NCI-H1436 (cell line): Measurements from ENCODE around the gene SGCD.
"Not testable (repeated sequence)": the region's sequence is repeated elsewhere in the genome, so short reads cannot be mapped to it uniquely, and the experiment has no call there.

ENCODE experiments used
- DNase-seq: peaks from one replicate; lab custom pipeline; 2025; lab: John Stamatoyannopoulos, UW

SGCD gene

GRCh38 chr5:156570615-156571014 is 243.7 kb downstream of the SGCD start:
- no peak for DNase-seq

- DNase-seq = no peak
These were observed 254.8 kb downstream of the SGCD start for GRCh38 chr5:156581725-156582124.

- DNase-seq = no peak
These were observed 255.2 kb downstream of the SGCD start for GRCh38 chr5:156582193-156582598.

GRCh38 chr5:156584871-156585270 is 257.9 kb downstream of the SGCD start:
- DNase-seq = no peak

- DNase-seq = no peak
These were observed 259.0 kb downstream of the SGCD start for GRCh38 chr5:156585999-156586398.

- DNase-seq = no peak
These were observed 260.0 kb downstream of the SGCD start for GRCh38 chr5:156587012-156587411.

- DNase-seq = no peak
These were observed 261.3 kb downstream of the SGCD start for GRCh38 chr5:156588306-156588705.

GRCh38 chr5:156589104-156589945 is 262.4 kb downstream of the SGCD start:
- no peak for DNase-seq

GRCh38 chr5:156589946-156590216 is 262.9 kb downstream of the SGCD start:
- DNase-seq = no peak

- no peak for DNase-seq
These were observed 264.0 kb downstream of the SGCD start for GRCh38 chr5:156590978-156591377.

- DNase-seq = no peak
These were observed 264.7 kb downstream of the SGCD start for GRCh38 chr5:156591631-156592030.

GRCh38 chr5:156593546-156593945 is 266.6 kb downstream of the SGCD start:
- no peak for DNase-seq

- no peak for DNase-seq
These were observed 267.4 kb downstream of the SGCD start for GRCh38 chr5:156594406-156594805.

- no peak for DNase-seq
These were observed 268.3 kb downstream of the SGCD start for GRCh38 chr5:156595132-156595787.

- DNase-seq = no peak
These were observed 270.3 kb downstream of the SGCD start for GRCh38 chr5:156597276-156597675.

GRCh38 chr5:156598964-156599363 is 272.0 kb downstream of the SGCD start:
- DNase-seq = no peak

GRCh38 chr5:156610582-156610981 is 283.6 kb downstream of the SGCD start:
- not testable (repeated sequence) for DNase-seq

GRCh38 chr5:156615901-156616300 is 288.9 kb downstream of the SGCD start:
- DNase-seq = no peak

- no peak for DNase-seq
These were observed 290.5 kb downstream of the SGCD start for GRCh38 chr5:156617426-156617825.

- no peak for DNase-seq
These were observed 291.6 kb downstream of the SGCD start for GRCh38 chr5:156618601-156619000.

- no peak for DNase-seq
These were observed 294.8 kb downstream of the SGCD start for GRCh38 chr5:156621719-156622118.

GRCh38 chr5:156623381-156624040 is 296.5 kb downstream of the SGCD start:
- no peak for DNase-seq

- no peak for DNase-seq
These were observed 297.7 kb downstream of the SGCD start for GRCh38 chr5:156624686-156625085.
